ENCODE results near the gene CRLF3.
"Not testable (repeated sequence)": the region's sequence is repeated elsewhere in the genome, so short reads cannot be mapped to it uniquely, and the experiment has no call there.

CRLF3 gene

DNA sequence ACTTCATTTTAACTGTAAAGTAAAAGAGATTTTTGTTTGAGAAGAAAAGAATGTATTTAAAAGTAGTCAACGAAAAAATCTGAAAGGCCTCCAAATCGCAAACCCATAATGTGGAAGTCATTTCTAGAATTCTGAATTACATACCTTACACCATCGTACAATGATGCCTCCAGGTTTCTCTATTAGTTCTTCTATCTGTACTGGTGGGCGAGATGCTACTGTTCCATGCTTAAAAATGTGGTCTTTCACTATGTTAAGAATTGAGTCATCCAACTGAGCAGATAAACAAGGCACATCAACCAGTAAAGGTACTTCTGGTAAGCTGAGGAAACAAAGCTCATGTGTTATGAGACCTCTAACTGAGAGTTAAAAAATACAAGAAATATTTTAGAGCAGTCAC is 28.5 kb downstream of the CRLF3 start:
- no peak for DNase-seq (ENCODE audit: low read depth)
- H3K4me3 ChIP-seq (ENCODE audit: low read length): no peak overlapping the region
- TF ChIP-seq, protein P1, sequence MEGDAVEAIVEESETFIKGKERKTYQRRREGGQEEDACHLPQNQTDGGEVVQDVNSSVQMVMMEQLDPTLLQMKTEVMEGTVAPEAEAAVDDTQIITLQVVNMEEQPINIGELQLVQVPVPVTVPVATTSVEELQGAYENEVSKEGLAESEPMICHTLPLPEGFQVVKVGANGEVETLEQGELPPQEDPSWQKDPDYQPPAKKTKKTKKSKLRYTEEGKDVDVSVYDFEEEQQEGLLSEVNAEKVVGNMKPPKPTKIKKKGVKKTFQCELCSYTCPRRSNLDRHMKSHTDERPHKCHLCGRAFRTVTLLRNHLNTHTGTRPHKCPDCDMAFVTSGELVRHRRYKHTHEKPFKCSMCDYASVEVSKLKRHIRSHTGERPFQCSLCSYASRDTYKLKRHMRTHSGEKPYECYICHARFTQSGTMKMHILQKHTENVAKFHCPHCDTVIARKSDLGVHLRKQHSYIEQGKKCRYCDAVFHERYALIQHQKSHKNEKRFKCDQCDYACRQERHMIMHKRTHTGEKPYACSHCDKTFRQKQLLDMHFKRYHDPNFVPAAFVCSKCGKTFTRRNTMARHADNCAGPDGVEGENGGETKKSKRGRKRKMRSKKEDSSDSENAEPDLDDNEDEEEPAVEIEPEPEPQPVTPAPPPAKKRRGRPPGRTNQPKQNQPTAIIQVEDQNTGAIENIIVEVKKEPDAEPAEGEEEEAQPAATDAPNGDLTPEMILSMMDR (IDR thresholded peaks at IDR 0.05; ENCODE audit: insufficient read depth, low read depth, low read length, missing control alignments): no peak

DNA sequence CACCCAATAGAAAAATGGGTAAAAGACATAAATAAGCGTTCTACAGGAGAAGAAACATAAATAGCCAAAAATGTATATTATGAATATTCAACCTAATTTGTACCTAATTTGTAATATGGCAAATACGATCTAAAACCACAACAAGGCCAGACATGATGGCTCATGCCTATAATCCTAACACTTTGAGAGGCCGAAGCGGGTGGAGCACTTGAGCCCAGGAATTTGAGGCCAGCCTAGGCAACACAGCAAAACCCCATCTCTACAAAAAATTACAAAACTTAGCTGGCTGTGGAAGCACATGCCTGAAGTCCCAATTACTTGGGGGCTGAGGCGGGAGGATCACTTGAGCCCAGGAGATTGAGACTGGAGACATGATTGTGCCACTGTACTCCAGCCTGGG is 30.1 kb downstream of the CRLF3 start:
- H3K4me3 ChIP-seq (ENCODE audit: low read length): no peak overlapping the region
- TF ChIP-seq, protein P1 (IDR thresholded peaks at IDR 0.05; ENCODE audit: insufficient read depth, low read depth, low read length, missing control alignments): no peak
- peak; percentile 53 for DNase-seq (ENCODE audit: low read depth)

DNA sequence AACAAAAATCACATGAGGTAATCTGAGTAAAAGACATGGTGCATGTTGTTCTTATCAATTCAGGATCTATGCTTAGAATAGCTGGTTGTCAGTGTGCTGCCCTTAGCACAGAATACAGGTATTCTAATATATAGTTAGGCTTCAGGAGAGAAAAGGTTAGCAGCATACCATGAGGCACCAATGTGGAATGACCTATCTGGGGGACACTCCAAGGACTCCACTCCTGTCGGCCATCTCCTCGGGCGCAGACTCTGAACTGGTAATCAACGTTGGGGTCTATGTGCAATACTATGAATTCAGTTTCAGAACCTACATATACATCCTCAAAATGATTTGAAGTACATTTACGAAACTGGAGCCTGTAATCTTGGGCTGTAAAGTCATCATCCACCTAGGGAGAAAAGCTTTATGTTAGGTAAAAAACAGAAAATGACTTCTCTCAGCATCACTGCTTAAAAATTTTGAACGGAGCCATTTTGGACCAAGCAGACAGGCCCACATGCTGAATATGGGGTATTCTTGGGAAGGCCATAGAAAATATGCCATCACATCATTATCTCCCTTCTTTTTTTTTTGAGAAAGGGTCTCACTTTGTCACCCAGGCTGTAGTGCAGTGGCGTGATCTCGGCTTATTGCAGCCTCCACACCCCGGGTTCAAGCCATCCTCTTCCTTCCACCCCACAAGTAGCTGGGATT is 31.1 kb downstream of the CRLF3 start:
- no peak for DNase-seq (ENCODE audit: low read depth)
- H3K4me3 ChIP-seq (ENCODE audit: low read length): no peak overlapping the region
- TF ChIP-seq, protein P1 (IDR thresholded peaks at IDR 0.05; ENCODE audit: insufficient read depth, low read depth, low read length, missing control alignments): no peak

DNA sequence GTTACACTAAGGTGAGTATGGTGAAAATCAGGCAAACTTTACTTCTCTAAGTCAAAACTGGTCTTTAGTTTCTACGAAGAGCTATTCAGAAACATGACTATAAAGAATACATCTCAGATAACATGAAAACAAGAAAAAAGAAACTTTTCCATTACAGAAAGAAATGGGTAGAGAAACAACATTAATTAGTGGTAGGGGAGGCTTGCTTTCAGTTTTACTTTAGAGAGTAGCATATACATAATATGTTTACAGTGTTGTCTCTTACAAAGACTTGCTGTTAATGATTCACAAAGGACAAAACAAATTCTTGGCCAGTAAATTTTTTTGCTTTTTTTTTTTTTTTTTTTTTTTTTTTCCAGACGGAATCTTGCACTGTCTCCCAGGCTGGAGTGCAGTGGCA is 34.2 kb downstream of the CRLF3 start:
- no peak overlapping the region for H3K4me3 ChIP-seq (ENCODE audit: low read length)
- no peak for DNase-seq (ENCODE audit: low read depth)
- TF ChIP-seq, protein P1 (IDR thresholded peaks at IDR 0.05; ENCODE audit: insufficient read depth, low read depth, low read length, missing control alignments): no peak

DNA sequence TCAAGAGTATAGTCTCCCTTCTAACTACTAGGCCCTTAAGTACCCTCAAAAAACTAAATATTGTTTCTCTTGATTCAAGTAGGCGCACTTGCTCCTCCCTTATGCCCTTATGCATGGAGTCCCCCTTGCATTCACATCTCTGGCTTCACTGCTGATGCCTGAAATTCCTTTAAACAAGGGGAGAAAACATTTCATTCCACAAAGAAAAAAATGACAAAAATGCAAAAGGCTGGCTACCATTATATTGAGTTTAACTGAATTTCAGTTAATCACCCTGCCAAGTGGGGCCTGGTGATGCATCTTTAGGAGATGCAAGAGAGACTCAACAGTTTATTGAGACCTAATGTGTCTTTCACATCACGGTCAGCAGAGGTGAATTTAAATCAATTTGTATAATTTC is 35.6 kb downstream of the CRLF3 start:
- TF ChIP-seq, protein P1 (IDR thresholded peaks at IDR 0.05; ENCODE audit: insufficient read depth, low read depth, low read length, missing control alignments): no peak
- DNase-seq (ENCODE audit: low read depth): no peak
- no peak overlapping the region for H3K4me3 ChIP-seq (ENCODE audit: low read length)

DNA sequence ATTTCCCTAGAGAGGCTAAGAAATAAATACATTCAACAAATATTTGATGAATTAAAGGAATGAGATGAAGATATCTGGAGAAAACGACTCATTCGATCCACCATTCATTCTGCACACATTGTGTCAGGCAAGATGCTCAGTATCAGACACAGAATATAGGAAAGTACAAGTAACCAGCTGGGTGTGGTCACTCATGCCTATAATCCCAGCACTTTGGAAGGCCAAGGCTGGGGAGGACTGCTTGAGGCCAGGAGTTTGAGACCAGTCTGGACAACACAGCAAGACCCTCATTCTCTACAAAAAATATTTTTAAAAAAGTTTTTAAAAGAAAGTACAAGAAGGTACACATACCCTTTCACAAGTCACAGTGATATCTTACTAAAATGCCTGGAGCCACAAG is 42.3 kb downstream of the CRLF3 start:
- TF ChIP-seq, protein P1 (IDR thresholded peaks at IDR 0.05; ENCODE audit: insufficient read depth, low read depth, low read length, missing control alignments): no peak
- no peak for DNase-seq (ENCODE audit: low read depth)
- H3K4me3 ChIP-seq (ENCODE audit: low read length): no peak overlapping the region

DNA sequence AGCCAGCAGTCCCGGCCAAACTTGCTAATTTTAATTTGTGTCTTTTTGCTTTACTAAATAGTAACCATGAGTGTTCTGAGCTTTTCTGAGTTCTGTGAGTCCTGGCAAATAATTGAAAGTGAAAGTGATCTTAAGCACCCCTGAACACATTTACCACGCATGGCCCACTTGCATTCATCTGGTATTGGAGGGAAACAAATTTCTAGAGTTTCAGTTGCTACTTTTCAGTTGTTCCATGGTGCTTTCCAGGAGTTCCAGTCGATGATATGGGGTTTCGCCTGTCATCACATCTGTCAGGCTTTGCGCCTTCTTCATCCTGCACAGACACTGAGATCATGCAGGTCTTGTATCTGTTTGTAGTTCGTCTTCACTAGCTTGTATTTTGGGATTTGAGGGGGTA is 44.1 kb downstream of the CRLF3 start:
- TF ChIP-seq, protein P1 (IDR thresholded peaks at IDR 0.05; ENCODE audit: insufficient read depth, low read depth, low read length, missing control alignments): no peak
- no peak overlapping the region for H3K4me3 ChIP-seq (ENCODE audit: low read length)
- DNase-seq (ENCODE audit: low read depth): no peak

DNA sequence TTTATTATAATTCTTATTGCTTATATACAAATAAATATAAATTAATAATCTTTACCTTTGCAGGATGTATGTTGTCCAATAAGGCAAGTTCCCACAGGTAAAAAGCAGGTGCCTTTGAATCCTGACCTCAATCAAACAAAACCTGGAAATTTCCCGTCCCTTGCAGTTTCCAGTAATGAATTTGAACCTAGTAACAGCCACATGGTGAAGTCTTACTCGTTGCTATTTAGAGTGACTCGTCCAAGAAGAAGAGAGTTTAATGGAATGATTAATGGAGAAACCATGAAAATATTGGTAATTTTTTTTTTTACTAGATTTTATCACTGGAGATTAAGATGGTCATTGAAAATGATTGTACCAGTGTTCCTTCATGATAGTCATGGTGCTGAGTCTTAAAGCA is 55.7 kb downstream of the CRLF3 start:
- H3K4me3 ChIP-seq (ENCODE audit: low read length); DNase-seq (ENCODE audit: low read depth): not testable (repeated sequence)

DNA sequence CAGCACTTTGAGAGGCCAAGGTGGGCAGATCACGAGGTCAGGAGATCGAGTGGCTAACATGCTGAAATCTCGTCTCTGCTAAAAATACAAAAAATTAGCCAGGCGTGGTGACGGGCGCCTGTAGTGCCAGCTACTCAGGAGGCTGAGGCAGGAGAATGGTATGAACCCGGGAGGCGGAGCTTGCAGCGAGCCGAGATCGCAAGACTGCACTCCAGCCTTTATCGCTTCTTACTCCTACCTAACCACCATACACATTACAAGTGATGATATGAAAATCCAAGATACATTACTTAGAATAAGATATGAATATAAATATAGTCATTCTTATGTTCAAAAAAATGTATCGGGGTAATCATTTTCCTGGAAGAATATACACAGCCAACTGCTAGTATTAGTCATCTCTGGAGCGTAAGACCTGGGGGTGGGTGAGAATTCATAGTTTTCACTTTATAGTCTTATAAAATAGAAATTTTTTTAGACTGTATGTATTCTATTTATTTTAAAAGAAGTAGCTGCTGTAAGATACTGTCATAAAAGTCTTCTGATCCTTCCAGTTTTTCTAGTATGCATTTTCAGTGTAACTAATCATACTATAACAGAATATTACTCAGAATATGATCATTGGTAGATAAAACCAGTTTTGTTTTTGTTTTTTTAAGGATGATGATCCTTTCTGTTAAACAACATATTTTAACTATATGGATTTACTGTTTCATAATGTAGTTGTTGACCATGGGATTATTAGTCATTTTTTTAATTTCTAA is 56.7 kb downstream of the CRLF3 start:
- H3K4me3 ChIP-seq (ENCODE audit: low read length): not testable (repeated sequence)
- DNase-seq (ENCODE audit: low read depth): peak; percentile 31

All from epithelial cell of esophagus (primary cell).